K562 (cell line): ENCODE results near the gene SVIP. TPM values are rescaled to one million over a fixed set of nuclear protein-coding genes. Genes with fewer than 3 reads are reported as not detected.

Experiments used
- ATAC-seq: fragments of 200-7000 bp; cut with Tn5 transposase; 3 replicates; pipeline ENCODE4 v1.9.1; 2020; ENCODE audit warnings: moderate library complexity
- BruUV-seq: library from RNA; stranded (reverse); fragments of 400-500 nt; replicated peaks from 2 replicates; lab custom pipeline; 2021; lab: Mats Ljungman, UMichigan
- CTCF ChIA-PET: fragments of 300-600 bp; formaldehyde crosslinking; extraction: SDS; loops from one replicate; lab custom pipeline; 2021; ENCODE audit warnings: low intra/inter-chr PET ratio; lab: Yijun Ruan, JAX
- POLR2A ChIA-PET: fragments of 300-600, 350-650 bp; sonication (Branson Sonifier 250); formaldehyde crosslinking; extraction: SDS; loops from one replicate; lab custom pipeline; 2021; ENCODE audit warnings: antibody characterized with exemption, inconsistent platforms; lab: Yijun Ruan, JAX
- DNase-seq, 4 experiments: peaks; one replicate each; pipeline versions ENCODE4 v3.0.0 to v3.0.0-alpha.2; 2011 to 2018; ENCODE audit warnings: low spot score in 3 of 4, mixed read lengths in 3 of 4; ENCODE audit errors: extremely low read depth in 1 of 4
- FAIRE-seq: peaks from 2 replicates; lab custom pipeline; 2011; peaks lifted over from hg19 to GRCh38; lab: Jason Lieb, UNC
- H2AFZ ChIP-seq: 2 replicates; pipeline ENCODE4 v1.6.0; 2011; ENCODE audit warnings: low read depth, low read length, control low read depth, inconsistent platforms
- H3K27ac ChIP-seq: fragments of 200-600 bp; 3 replicates; pipeline ENCODE4 v1.8.0; 2011; ENCODE audit warnings: low read depth, mild to moderate bottlenecking, control low read depth, inconsistent platforms, low read length, moderate library complexity, mixed read lengths; ENCODE audit errors: extremely low read depth
- H3K27me3 ChIP-seq, 2 experiments: fragments of 300-600 bp in 1 of 2; 2 replicates in 1 of 2; 3 replicates in 1 of 2; pipeline versions ENCODE4 v1.6.0 to v1.8.0; 2011; ENCODE audit warnings: inconsistent platforms in 2 of 2, low read length in 2 of 2, mild to moderate bottlenecking in 1 of 2, mixed read lengths in 1 of 2, moderate library complexity in 1 of 2; ENCODE audit not compliant: control insufficient read depth in 2 of 2, insufficient read depth in 2 of 2
- H3K36me3 ChIP-seq: fragments of 300-600 bp; 3 replicates; pipeline ENCODE4 v1.8.0; 2011; ENCODE audit warnings: mild to moderate bottlenecking, low read length, inconsistent platforms; ENCODE audit not compliant: control insufficient read depth, insufficient read depth
- H3K4me1 ChIP-seq, 2 experiments: fragments of 200-600 bp in 1 of 2; replicated peaks in 1 of 2; 2 replicates in 1 of 2; 3 replicates in 1 of 2; pipeline versions ENCODE4 v1.5.1 to v1.8.0; 2011; ENCODE audit warnings: inconsistent platforms in 2 of 2, low read length in 2 of 2, mild to moderate bottlenecking in 1 of 2, mixed read lengths in 1 of 2, moderate library complexity in 1 of 2; ENCODE audit not compliant: control insufficient read depth in 2 of 2, insufficient read depth in 2 of 2
- H3K4me2 ChIP-seq: 2 replicates; pipeline ENCODE4 v1.6.1; 2011; ENCODE audit warnings: low read length, control low read depth, inconsistent platforms, mixed read lengths; ENCODE audit not compliant: insufficient read depth
- H3K4me3 ChIP-seq: fragments of 200-600 bp; sonication (generic), shearing (Covaris generic); 2 replicates; pipeline ENCODE4 v1.5.1; 2016; ENCODE audit warnings: control low read depth, inconsistent platforms
- H3K79me2 ChIP-seq: fragments of 200-600 bp; 3 replicates; pipeline ENCODE4 v1.8.0; 2011; ENCODE audit warnings: low read length, inconsistent platforms; ENCODE audit not compliant: control insufficient read depth, insufficient read depth
- H3K9ac ChIP-seq, 2 experiments: 2 replicates each; pipeline versions ENCODE4 v1.6.0 to v1.6.1; 2011; ENCODE audit warnings: low read depth in 2 of 2, low read length in 2 of 2, control low read depth in 1 of 2, inconsistent platforms in 1 of 2, mild to moderate bottlenecking in 1 of 2, mixed read lengths in 1 of 2; ENCODE audit not compliant: insufficient read depth in 1 of 2
- H3K9me1 ChIP-seq: one replicate; pipeline ENCODE4 v1.6.0; 2011; ENCODE audit warnings: inconsistent platforms, mild to moderate bottlenecking, low read length, moderate library complexity; ENCODE audit not compliant: control insufficient read depth, insufficient read depth
- H3K9me3 ChIP-seq: replicated peaks from 2 replicates; pipeline ENCODE4 v1.5.1; 2011; ENCODE audit warnings: low read depth, low read length, inconsistent platforms; ENCODE audit not compliant: control insufficient read depth, insufficient read depth
- H4K20me1 ChIP-seq: replicated peaks from 2 replicates; pipeline ENCODE4 v1.6.1; 2011; ENCODE audit warnings: low read length, inconsistent platforms, mixed read lengths; ENCODE audit not compliant: control insufficient read depth, insufficient read depth
- BMI1 ChIP-seq: fragments of 150-350 bp; IDR thresholded peaks from 2 replicates; pipeline ENCODE4 v1.6.1; 2014; ENCODE audit warnings: low read length
- CAMTA2 ChIP-seq: fragments of 250-450 bp; sonication (Bioruptor Pico); conservative IDR thresholded peaks from 2 replicates; pipeline ENCODE4 v1.5.1; 2022
- CEBPZ ChIP-seq: fragments of 150-350 bp; IDR thresholded peaks from 2 replicates; pipeline ENCODE4 v1.6.1; 2014; ENCODE audit warnings: low read depth, mild to moderate bottlenecking, low read length, borderline replicate concordance
- NFATC3 ChIP-seq: fragments of 450-650 bp; IDR thresholded peaks from 2 replicates; pipeline ENCODE4 v1.6.1; 2017; ENCODE audit warnings: mild to moderate bottlenecking
- NFE2 ChIP-seq: IDR thresholded peaks from 2 replicates; pipeline ENCODE4 v1.6.1; 2014; ENCODE audit warnings: antibody characterized with exemption, low read depth
- NFYB ChIP-seq: IDR thresholded peaks from 2 replicates; pipeline ENCODE4 v1.6.1; 2011; ENCODE audit warnings: mild to moderate bottlenecking, moderate library complexity; ENCODE audit not compliant: insufficient read length; ENCODE audit errors: extremely low read depth
- ZSCAN32 ChIP-seq: fragments of 450-650 bp; formaldehyde crosslinking; IDR thresholded peaks from 2 replicates; pipeline ENCODE4 v1.4.0; 2020; ENCODE audit warnings: mild to moderate bottlenecking, moderate library complexity
- WGBS: fragments of 100-300 bp; shearing (Covaris generic); methylation state at CpG from one replicate; pipeline ENCODE4 v1.1.6; 2016; ENCODE audit warnings: low coverage, mixed read lengths; ENCODE audit not compliant: insufficient coverage; ENCODE audit errors: missing lambda C conversion rate; 5-methylcytosine and 5-hydroxymethylcytosine counted together
- in situ Hi-C: fragments of 300-500 bp; cut with MboI; formaldehyde crosslinking; loops from 4 replicates; pipeline ENCODE4 v1.15.0; 2018; ENCODE audit warnings: inconsistent platforms, mixed read lengths
- intact Hi-C: fragments of 100-400 bp; cut with micrococcal nuclease; formaldehyde crosslinking; loops from 2 replicates; pipeline ENCODE4 v1.14.2; 2022
- polyA plus RNA-seq, 8 experiments: library from polyadenylated mRNA; depleted of rRNA in 4 of 8; stranded (reverse) in 5 of 8; unstranded in 3 of 8; fragments of >200 nt; fragmentation: Nextera tagmentation in 2 of 8; fragmentation: Illumina TruSeq in 1 of 8; extraction: Ambion mirVana in 2 of 8; extraction: Trizol in 1 of 8; gene quantifications; 2 replicates each; pipeline versions ENCODE4 v1.2.1 to v1.2.3, GENCODE V29; 2011 to 2014; ENCODE audit warnings: inconsistent platforms in 1 of 8, missing spikeins in 1 of 8
- total RNA-seq, 7 experiments: library from RNA; depleted of rRNA in 6 of 7; stranded (reverse); fragments of >200 nt in 6 of 7; fragmentation: Illumina TruSeq in 2 of 7; extraction: Trizol in 2 of 7; gene quantifications; 2 replicates each; pipeline versions ENCODE4 v1.2.1 to v1.2.3, GENCODE V29; 2011 to 2021; ENCODE audit warnings: low replicate concordance in 1 of 7
- TF ChIP-seq, protein P1 (sequence below): fragments of 200-400 bp; formaldehyde crosslinking; IDR thresholded peaks from 2 replicates; pipeline ENCODE4 v1.6.1; 2017; ENCODE audit warnings: mild to moderate bottlenecking, low read depth, low read length, moderate library complexity
- TF ChIP-seq, protein P2 (sequence below): fragments of 200-800 bp; sonication (Bioruptor generic); IDR thresholded peaks from 2 replicates; pipeline ENCODE4 v1.6.1; 2017; ENCODE audit warnings: missing genetic modification characterization, missing compliant biosample characterization

The SVIP gene
- total and polyA plus RNA-seq, 9 of the 15 experiments (the other 6 are each of a cell fraction or from before 2014, with no cell fraction given): 17.9 to 62.5 (median 47.5) TPM

GRCh38 chr11:22808571-22809197 lies 20.9 kb downstream of the SVIP start (continued):
- TF ChIP-seq CEBPZ: no peak
- TF ChIP-seq, all 486 proteins: peak for 0

- CTCF ChIA-PET: no interaction called here
- no peak for FAIRE-seq
These were observed 21.6 kb downstream of the SVIP start for GRCh38 chr11:22807855-22808570.

More at GRCh38 chr11:22807855-22808570, 21.6 kb downstream of the SVIP start:
- Histone ChIP-seq H3K79me2 (no peaks in the 10 kb centered on the region), H3K9me1 (no peaks in the 10 kb centered on the region), H3K27me3 (no peaks in the 10 kb centered on the region), H3K9me3 (no peaks in the 10 kb centered on the region), H3K4me3 (no peak overlapping the region), H4K20me1 (no peaks in the 10 kb centered on the region), H2AFZ (no peak overlapping the region), H3K4me2 (no peak overlapping the region), H3K4me1 (no peaks in the 10 kb centered on the region), H3K36me3 (no peaks in the 10 kb centered on the region), H3K27ac (no peak overlapping the region), H3K9ac (no peak overlapping the region)
- DNase-seq: no peak
- WGBS: 30% methylated on average over 2 of the region's 2 CpGs
- intact Hi-C loops (no loop called here), in situ Hi-C loops (no loop called here)
- POLR2A ChIA-PET: no interaction called here
- no peak for ATAC-seq
- no peak for TF ChIP-seq NFE2
- TF ChIP-seq, protein P1, sequence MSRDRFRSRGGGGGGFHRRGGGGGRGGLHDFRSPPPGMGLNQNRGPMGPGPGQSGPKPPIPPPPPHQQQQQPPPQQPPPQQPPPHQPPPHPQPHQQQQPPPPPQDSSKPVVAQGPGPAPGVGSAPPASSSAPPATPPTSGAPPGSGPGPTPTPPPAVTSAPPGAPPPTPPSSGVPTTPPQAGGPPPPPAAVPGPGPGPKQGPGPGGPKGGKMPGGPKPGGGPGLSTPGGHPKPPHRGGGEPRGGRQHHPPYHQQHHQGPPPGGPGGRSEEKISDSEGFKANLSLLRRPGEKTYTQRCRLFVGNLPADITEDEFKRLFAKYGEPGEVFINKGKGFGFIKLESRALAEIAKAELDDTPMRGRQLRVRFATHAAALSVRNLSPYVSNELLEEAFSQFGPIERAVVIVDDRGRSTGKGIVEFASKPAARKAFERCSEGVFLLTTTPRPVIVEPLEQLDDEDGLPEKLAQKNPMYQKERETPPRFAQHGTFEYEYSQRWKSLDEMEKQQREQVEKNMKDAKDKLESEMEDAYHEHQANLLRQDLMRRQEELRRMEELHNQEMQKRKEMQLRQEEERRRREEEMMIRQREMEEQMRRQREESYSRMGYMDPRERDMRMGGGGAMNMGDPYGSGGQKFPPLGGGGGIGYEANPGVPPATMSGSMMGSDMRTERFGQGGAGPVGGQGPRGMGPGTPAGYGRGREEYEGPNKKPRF: no peak
- TF ChIP-seq ZSCAN32 (CRISPR knock-in tag): no peak
- no peak for TF ChIP-seq NFATC3
- TF ChIP-seq, protein P2, sequence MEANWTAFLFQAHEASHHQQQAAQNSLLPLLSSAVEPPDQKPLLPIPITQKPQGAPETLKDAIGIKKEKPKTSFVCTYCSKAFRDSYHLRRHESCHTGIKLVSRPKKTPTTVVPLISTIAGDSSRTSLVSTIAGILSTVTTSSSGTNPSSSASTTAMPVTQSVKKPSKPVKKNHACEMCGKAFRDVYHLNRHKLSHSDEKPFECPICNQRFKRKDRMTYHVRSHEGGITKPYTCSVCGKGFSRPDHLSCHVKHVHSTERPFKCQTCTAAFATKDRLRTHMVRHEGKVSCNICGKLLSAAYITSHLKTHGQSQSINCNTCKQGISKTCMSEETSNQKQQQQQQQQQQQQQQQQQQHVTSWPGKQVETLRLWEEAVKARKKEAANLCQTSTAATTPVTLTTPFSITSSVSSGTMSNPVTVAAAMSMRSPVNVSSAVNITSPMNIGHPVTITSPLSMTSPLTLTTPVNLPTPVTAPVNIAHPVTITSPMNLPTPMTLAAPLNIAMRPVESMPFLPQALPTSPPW (CRISPR knock-in tag): no peak
- TF ChIP-seq BMI1: no peak
- no peak for TF ChIP-seq NFYB
- no peak for TF ChIP-seq CAMTA2 (CRISPR knock-in tag)
- no TSS peak for BruUV-seq
